H1 (cell line): ENCODE measurements around the gene ART4. TPM values are rescaled to one million over a fixed set of nuclear protein-coding genes. Genes with fewer than 3 reads are reported as not detected.

Experiments used
- CTCF ChIA-PET: fragments of 300-600 bp; sonication (Branson Sonifier 250); formaldehyde crosslinking; loops from one replicate; lab custom pipeline; 2021; ENCODE audit not compliant: partially characterized antibody; lab: Charles Lee
- POLR2A ChIA-PET: fragments of 300-600 bp; sonication (Branson Sonifier 250); formaldehyde crosslinking; loops from one replicate; lab custom pipeline; 2021; ENCODE audit warnings: inconsistent platforms; ENCODE audit not compliant: partially characterized antibody; lab: Charles Lee
- DNase-seq, 2 experiments: peaks; one replicate each; pipeline versions ENCODE4 v3.0.0 to v3.0.0-alpha.2; 2010 to 2022; ENCODE audit warnings: low spot score in 2 of 2, low read depth in 1 of 2, mixed read lengths in 1 of 2
- FAIRE-seq: peaks from 2 replicates; lab custom pipeline; 2011; peaks lifted over from hg19 to GRCh38; lab: Jason Lieb, UNC
- H2AFZ ChIP-seq: 2 replicates; pipeline ENCODE4 v1.8.1; 2012; ENCODE audit warnings: low read length, inconsistent platforms
- H2AK5ac ChIP-seq: 2 replicates; pipeline ENCODE4 v1.6.1; 2013; ENCODE audit warnings: low read depth, low read length
- H2BK120ac ChIP-seq: replicated peaks from 2 replicates; pipeline ENCODE3; 2013; ENCODE audit warnings: low read depth, low read length, inconsistent platforms
- H2BK12ac ChIP-seq: 2 replicates; pipeline ENCODE4 v1.6.1; 2013; ENCODE audit warnings: low read depth, low read length
- H2BK15ac ChIP-seq: 2 replicates; pipeline ENCODE4 v1.6.1; 2013; ENCODE audit warnings: low read length
- H2BK20ac ChIP-seq: 2 replicates; pipeline ENCODE4 v1.6.1; 2013; ENCODE audit warnings: low read length
- H2BK5ac ChIP-seq: 2 replicates; pipeline ENCODE4 v1.6.1; 2013; ENCODE audit warnings: low read depth, low read length
- H3K14ac ChIP-seq: 2 replicates; pipeline ENCODE4 v1.6.1; 2013; ENCODE audit warnings: inconsistent platforms; ENCODE audit not compliant: insufficient read length
- H3K18ac ChIP-seq: 2 replicates; pipeline ENCODE4 v1.6.1; 2013; ENCODE audit warnings: low read length; ENCODE audit errors: extremely low read depth
- H3K23ac ChIP-seq: 2 replicates; pipeline ENCODE4 v1.6.1; 2013; ENCODE audit warnings: inconsistent platforms; ENCODE audit not compliant: insufficient read length
- H3K23me2 ChIP-seq: 2 replicates; pipeline ENCODE4 v1.6.1; 2013; ENCODE audit warnings: low read depth, low read length
- H3K27ac ChIP-seq: 2 replicates; pipeline ENCODE4 v1.6.1; 2011; ENCODE audit warnings: low read depth, low read length, inconsistent platforms
- H3K27me3 ChIP-seq, 4 experiments: replicated peaks in 1 of 4; 1 replicate in 1 of 4; 2 replicates in 3 of 4; pipeline versions ENCODE4 v1.6.1 to v1.8.1; 2011 to 2013; ENCODE audit warnings: low read length in 3 of 4, mild to moderate bottlenecking in 3 of 4, inconsistent platforms in 2 of 4, mixed read lengths in 2 of 4, moderate library complexity in 1 of 4; ENCODE audit not compliant: control insufficient read depth in 3 of 4, insufficient read depth in 3 of 4; ENCODE audit errors: extremely low read depth in 1 of 4
- H3K36me3 ChIP-seq, 4 experiments: 2 replicates each; pipeline versions ENCODE4 v1.6.1 to v1.8.1; 2011 to 2013; ENCODE audit warnings: mild to moderate bottlenecking in 4 of 4, low read length in 3 of 4, moderate library complexity in 2 of 4, control low read depth in 1 of 4, inconsistent platforms in 1 of 4; ENCODE audit not compliant: insufficient read depth in 4 of 4, control insufficient read depth in 2 of 4
- H3K4ac ChIP-seq: replicated peaks from 2 replicates; pipeline ENCODE3; 2013; ENCODE audit warnings: low read length, low read depth, mixed read lengths, inconsistent platforms; ENCODE audit not compliant: insufficient read length
- H3K4me1 ChIP-seq, 4 experiments: replicated peaks in 1 of 4; 1 replicate in 1 of 4; 2 replicates in 3 of 4; pipeline versions ENCODE4 v1.6.1 to v1.8.1; 2011 to 2013; ENCODE audit warnings: low read length in 3 of 4, inconsistent platforms in 2 of 4, mixed read lengths in 1 of 4; ENCODE audit not compliant: insufficient read depth in 4 of 4, control insufficient read depth in 3 of 4
- H3K4me2 ChIP-seq, 2 experiments: 2 replicates each; pipeline versions ENCODE4 v1.6.1 to v1.8.1; 2011 to 2013; ENCODE audit warnings: low read depth in 2 of 2, low read length in 2 of 2, control low read depth in 1 of 2, inconsistent platforms in 1 of 2, mild to moderate bottlenecking in 1 of 2; ENCODE audit not compliant: insufficient read depth in 1 of 2
- H3K4me3 ChIP-seq, 4 experiments: fragments of 200-600, 300-600 bp in 1 of 4; sonication (generic), shearing (Covaris generic), sonication (Bioruptor Twin) in 1 of 4; 2 replicates each; pipeline versions ENCODE4 v1.5.1 to v1.8.1; 2011 to 2016; ENCODE audit warnings: low read length in 4 of 4, low read depth in 3 of 4, control low read depth in 2 of 4, inconsistent platforms in 2 of 4, mild to moderate bottlenecking in 2 of 4, mixed read lengths in 1 of 4, moderate library complexity in 1 of 4; ENCODE audit not compliant: insufficient read depth in 2 of 4; ENCODE audit errors: extremely low read depth in 1 of 4
- H3K56ac ChIP-seq: replicated peaks from 2 replicates; pipeline ENCODE3; 2013; ENCODE audit warnings: low read depth, mild to moderate bottlenecking, mixed read lengths, low read length, inconsistent platforms; ENCODE audit not compliant: insufficient read length
- H3K79me1 ChIP-seq: 2 replicates; pipeline ENCODE4 v1.6.1; 2013; ENCODE audit warnings: low read depth, low read length, control low read depth
- H3K79me2 ChIP-seq, 2 experiments: 2 replicates each; pipeline versions ENCODE4 v1.6.1 to v1.8.1; 2012 to 2013; ENCODE audit warnings: low read length in 2 of 2, mild to moderate bottlenecking in 2 of 2, inconsistent platforms in 1 of 2; ENCODE audit not compliant: insufficient read depth in 2 of 2, control insufficient read depth in 1 of 2
- H3K9ac ChIP-seq, 4 experiments: replicated peaks in 1 of 4; 1 replicate in 1 of 4; 2 replicates in 3 of 4; pipeline versions ENCODE4 v1.6.1 to v1.8.1; 2011 to 2013; ENCODE audit warnings: low read depth in 3 of 4, low read length in 3 of 4, control low read depth in 2 of 4, mild to moderate bottlenecking in 2 of 4, moderate library complexity in 2 of 4, inconsistent platforms in 1 of 4; ENCODE audit errors: extremely low read depth in 1 of 4
- H3K9me3 ChIP-seq, 2 experiments: 2 replicates each; pipeline versions ENCODE4 v1.6.1 to v1.8.1; 2012 to 2013; ENCODE audit warnings: mild to moderate bottlenecking in 2 of 2, moderate library complexity in 2 of 2, control low read depth in 1 of 2, inconsistent platforms in 1 of 2, low read depth in 1 of 2, low read length in 1 of 2, mixed read lengths in 1 of 2; ENCODE audit not compliant: insufficient read depth in 2 of 2
- H4K20me1 ChIP-seq, 2 experiments: replicated peaks in 1 of 2; 2 replicates each; pipeline versions ENCODE3 to v1.8.1; 2011 to 2013; ENCODE audit warnings: inconsistent platforms in 2 of 2, low read length in 2 of 2, mild to moderate bottlenecking in 1 of 2; ENCODE audit not compliant: insufficient read depth in 2 of 2, control insufficient read depth in 1 of 2
- H4K5ac ChIP-seq: 2 replicates; pipeline ENCODE4 v1.6.1; 2013; ENCODE audit warnings: low read length, low read depth, mixed read lengths, inconsistent platforms; ENCODE audit not compliant: insufficient read length
- H4K8ac ChIP-seq: 2 replicates; pipeline ENCODE4 v1.8.0; 2013; ENCODE audit warnings: mild to moderate bottlenecking, moderate library complexity, low read length, inconsistent platforms; ENCODE audit not compliant: insufficient read depth; ENCODE audit errors: extremely low read depth
- H4K91ac ChIP-seq: replicated peaks from 2 replicates; pipeline ENCODE3; 2013; ENCODE audit warnings: low read length, mixed read lengths, inconsistent platforms; ENCODE audit not compliant: insufficient read length
- RAD21 ChIP-seq, 2 experiments: IDR thresholded peaks in 1 of 2; conservative IDR thresholded peaks in 1 of 2; 2 replicates each; pipeline ENCODE4 v1.6.1; 2011; ENCODE audit warnings: low read depth in 2 of 2, low read length in 2 of 2, improper control_type of control experiment in 1 of 2, inconsistent platforms in 1 of 2, mild to moderate bottlenecking in 1 of 2, moderate library complexity in 1 of 2
- TAF1 ChIP-seq: IDR thresholded peaks from 2 replicates; pipeline ENCODE4 v1.6.1; 2011; ENCODE audit warnings: mild to moderate bottlenecking, low read depth, low read length
- WGBS, 2 experiments: shearing (Covaris generic) in 1 of 2; methylation state at CpG; one replicate each; pipeline versions ENCODE4 v1.1.6 to v1.1.7; 2013 to 2015; ENCODE audit warnings: low lambda C conversion rate in 2 of 2, mixed read lengths in 2 of 2, inconsistent platforms in 1 of 2, low coverage in 1 of 2, missing lambda C conversion rate in 1 of 2; ENCODE audit not compliant: insufficient replicate concordance in 2 of 2, insufficient coverage in 1 of 2, insufficient read length in 1 of 2; ENCODE audit errors: extremely low coverage in 1 of 2, missing lambda C conversion rate in 1 of 2; 5-methylcytosine and 5-hydroxymethylcytosine counted together
- polyA plus RNA-seq, 7 experiments: library from polyadenylated mRNA; depleted of rRNA in 3 of 7; stranded (reverse) in 5 of 7; unstranded in 2 of 7; fragments of >200 nt in 5 of 7; fragments of 200-250 nt in 2 of 7; gene quantifications; 1 replicate in 5 of 7; 2 replicates in 1 of 7; 4 replicates in 1 of 7; pipeline versions ENCODE4 v1.2.1 to v1.2.3, GENCODE V29; 2011 to 2013; ENCODE audit warnings: missing spikeins in 2 of 7, mixed read lengths in 2 of 7
- total RNA-seq: library from RNA; stranded (reverse); fragmentation: NEBNext Ultra II Directional; extraction: Animal tissue kit (Norgen Biotek cat#: 25700); gene quantifications from 2 replicates; pipeline ENCODE4 v1.2.1, GENCODE V29; 2021

Gene ART4
- total and polyA plus RNA-seq, 2 of the 8 experiments (the other 6 are each of a cell fraction or from before 2014, with no cell fraction given), result not detected

GRCh38 chr12:14892726-14893505 is 49.6 kb upstream of the ART4 start:
- ChIA-PET POLR2A (interaction anchor here (1.1 to 1.5 kb wide), 2 partner anchors 44 to 123 kb away, joined by 3 read pairs; no protein-coding TSS in a partner anchor), CTCF (interaction anchor here (0.6 to 1.5 kb wide), 7 partner anchors 8 to 118 kb away, joined by 3 to 5 read pairs (median 3); no protein-coding TSS in a partner anchor)
- Histone ChIP-seq H3K9me3 (no peaks in the 10 kb centered on the region), H2BK20ac (no peak overlapping the region), H3K9ac (no peak overlapping the region; a peak in 1 of 7 replicates), H4K91ac (no peak overlapping the region), H3K14ac (no peak overlapping the region), H4K8ac (no peak overlapping the region), H3K4me1 (no peaks in the 10 kb centered on the region), H2AK5ac (no peak overlapping the region), H3K79me2 (no peaks in the 10 kb centered on the region), H2BK5ac (no peak overlapping the region), H3K27ac (no peak overlapping the region), H2BK15ac (no peak overlapping the region), H3K4ac (no peak overlapping the region), H3K4me2 (no peak overlapping the region), H4K20me1 (no peaks in the 10 kb centered on the region), H3K36me3 (no peaks in the 10 kb centered on the region), H3K27me3 (no peaks in the 10 kb centered on the region), H3K4me3 (no peak overlapping the region), H2AFZ (0 out of 2 replicates have a peak overlapping the region, but pooled peaks have one; percentile 52), H4K5ac (no peak overlapping the region), H2BK120ac (no peak overlapping the region), H3K23me2 (no peaks in the 10 kb centered on the region), H3K79me1 (no peaks in the 10 kb centered on the region), H2BK12ac (no peak overlapping the region), H3K56ac (no peak overlapping the region), H3K18ac (no peak overlapping the region), H3K23ac (no peak overlapping the region)
- FAIRE-seq (no peak), DNase-seq (no peak)
- 89% methylated on average over 7 of the region's 7 CpGs; no CpG with 5 or more reads in 1 of the 2 experiments for WGBS, 2 experiments
- TF ChIP-seq TAF1 (no peak), RAD21 (IDR thresholded peaks at IDR 0.05 in 1 of 2, conservative IDR thresholded peaks at IDR 0.05 in 1 of 2; ENCODE audit: low read depth in 2 of 2, low read length in 2 of 2) (peak; percentile 2 to 22; a peak in 3 of 4 replicates)
